Activated CD8-positive, alpha-beta memory T cell treated with anti-CD3 and anti-CD28 coated beads, Interleukin-2, amount 50 U/mL, for 1 hour (primary cell): ENCODE results near the gene RCN1.
"Not testable (repeated sequence)": the region's sequence is repeated elsewhere in the genome, so short reads cannot be mapped to it uniquely, and the experiment has no call there.

ENCODE experiments used
- DNase-seq: peaks from one replicate; pipeline ENCODE4 v3.0.0-alpha.2; 2020; ENCODE audit errors: extremely low read depth

Gene RCN1

GRCh38 chr11:32079553-32079952 lies 11.3 kb upstream of the RCN1 start:
- no peak for DNase-seq

DNA sequence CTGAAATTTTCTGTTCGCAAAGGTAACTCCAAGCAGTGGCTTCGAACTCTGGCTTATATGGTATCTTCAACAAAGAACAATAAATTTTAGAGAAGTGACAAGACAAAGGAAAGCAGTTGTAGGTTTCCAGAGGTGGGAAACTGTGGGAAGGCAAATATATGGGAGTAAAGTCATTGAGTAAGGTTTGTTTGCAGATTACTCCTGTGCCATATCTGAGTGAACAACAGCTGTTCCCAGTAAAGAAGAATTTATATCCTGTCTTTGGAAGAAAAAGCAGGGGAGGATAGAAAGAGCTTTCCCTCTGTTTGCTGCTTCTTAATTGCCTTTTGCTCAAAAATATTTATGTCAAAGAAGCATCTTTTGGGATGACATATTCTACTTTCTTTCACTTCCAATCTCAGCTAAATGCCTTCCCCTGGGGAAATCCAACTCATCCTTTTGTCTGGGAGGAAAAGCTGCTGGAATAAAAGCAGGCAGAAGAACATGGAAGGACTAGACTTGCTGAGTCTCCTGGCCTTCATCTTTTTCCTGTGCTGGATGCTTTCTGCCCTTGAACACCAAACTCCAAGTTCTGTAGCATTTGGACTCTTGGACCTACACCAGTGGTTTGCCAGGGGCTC lies 10.4 kb upstream of the RCN1 start:
- no peak for DNase-seq

DNA sequence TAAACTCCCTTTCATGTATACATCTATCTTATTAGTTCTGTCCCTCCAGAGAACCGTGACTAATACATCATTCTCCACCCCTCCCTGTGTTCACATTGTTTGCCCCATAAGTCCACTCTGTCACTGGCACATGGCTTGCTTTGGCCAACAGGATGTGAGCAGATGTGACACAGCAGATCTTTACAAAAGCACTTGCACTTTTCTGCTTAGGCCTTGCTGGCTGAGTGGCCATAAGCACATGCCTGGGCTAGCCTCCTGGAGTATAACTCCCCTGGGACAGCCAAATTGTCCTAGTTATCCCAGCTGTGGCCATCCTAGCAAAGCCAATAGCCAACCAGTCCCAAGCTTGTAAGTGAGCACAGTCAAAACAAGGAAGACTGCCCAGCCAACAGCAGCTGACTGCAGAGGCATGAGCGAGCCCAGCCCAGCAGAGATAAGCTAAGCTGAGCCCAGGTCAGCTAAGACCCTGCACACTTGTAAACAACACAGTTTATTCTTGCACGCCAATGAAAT lies 9.7 kb upstream of the RCN1 start:
- no peak for DNase-seq

GRCh38 chr11:32081901-32082300 lies 9.0 kb upstream of the RCN1 start:
- DNase-seq: no peak

GRCh38 chr11:32082346-32082986 lies 8.4 kb upstream of the RCN1 start:
- no peak for DNase-seq

GRCh38 chr11:32087597-32087996 lies 3.3 kb upstream of the RCN1 start:
- DNase-seq: no peak

DNA sequence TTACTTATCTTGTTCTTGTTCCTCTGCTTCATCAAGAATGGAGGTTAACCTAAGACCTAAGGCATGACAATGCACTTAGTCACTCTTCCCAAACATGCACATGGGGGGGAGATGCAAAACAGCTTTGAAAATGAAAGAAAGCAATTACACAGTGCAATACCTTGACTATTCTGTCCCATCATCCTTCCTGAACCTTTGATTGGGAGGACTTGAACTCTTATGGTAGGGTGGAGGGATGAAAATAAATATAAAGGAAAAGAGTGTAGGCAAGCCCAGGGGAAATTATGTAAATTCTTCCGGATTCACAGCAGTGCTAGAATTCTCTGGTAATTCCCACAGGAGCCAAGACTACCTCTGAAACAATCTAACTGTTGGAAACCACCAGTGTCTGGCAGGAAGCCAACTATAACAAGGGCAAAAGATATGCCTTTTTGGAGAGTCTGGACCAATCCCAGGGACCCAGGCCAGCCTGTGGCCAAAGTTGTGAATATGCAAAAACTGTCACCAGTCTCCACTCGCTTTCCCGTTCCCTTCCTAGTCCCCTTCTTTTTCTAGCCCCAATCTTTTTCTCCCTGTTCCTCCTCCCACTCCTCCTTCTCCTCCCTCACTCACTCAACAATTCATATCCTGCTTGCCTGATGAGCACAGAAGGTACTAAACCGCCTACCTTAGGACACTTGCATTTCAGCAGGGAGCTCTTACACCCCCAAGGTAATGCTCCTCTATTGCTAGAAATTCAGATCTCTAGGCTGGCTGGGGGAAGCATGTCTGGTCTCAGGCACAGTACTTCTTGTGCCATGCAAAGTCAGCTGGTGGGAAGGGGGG lies 2.5 kb upstream of the RCN1 start:
- DNase-seq: no peak

DNA sequence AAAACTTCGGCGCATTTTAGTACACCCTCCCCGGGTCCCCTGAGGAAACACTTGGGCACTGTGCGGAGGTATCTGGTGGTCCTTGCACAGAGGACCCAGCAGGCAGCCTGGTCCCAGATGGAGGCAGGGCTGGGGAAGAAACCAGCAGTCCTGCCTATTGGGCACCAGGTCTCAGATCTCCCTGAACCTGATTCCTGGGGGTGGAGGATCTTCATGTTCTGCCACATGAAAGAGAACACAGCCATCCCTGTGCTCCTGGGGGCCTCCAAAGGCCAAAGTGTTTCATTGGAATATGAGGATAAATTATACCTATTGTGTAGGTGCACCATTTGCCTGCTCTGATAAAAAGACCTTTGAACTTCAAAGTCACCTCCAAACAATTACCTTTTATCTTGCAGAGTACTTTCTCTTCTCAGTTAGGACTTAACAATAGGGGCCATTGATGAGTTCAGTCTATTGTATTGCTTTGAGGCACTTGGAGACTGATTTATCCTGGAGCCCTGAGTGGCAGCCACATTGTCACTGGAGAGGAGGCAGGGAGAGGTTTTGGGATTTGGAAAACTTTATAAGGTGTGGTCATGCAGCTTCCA lies 1.8 kb downstream of the RCN1 start:
- no peak for DNase-seq

DNA sequence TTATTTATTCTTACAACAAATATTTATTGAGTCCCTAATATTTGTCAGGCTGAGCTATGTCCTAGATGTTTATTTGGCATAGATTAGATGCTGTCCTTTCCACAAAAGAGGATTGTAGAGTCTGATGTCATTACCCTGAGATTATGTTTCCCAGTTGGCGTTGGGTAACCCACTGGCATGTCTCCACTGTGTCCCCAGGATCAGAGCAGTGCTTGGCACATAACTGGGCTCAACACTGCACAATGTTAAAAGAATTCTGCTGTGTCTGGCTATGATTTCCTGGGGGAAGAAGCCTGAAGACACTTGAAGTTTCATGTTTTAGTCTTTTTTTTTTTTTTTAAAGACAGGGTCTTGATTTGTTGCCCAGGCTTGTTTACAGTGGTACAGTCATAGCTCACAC lies 4.0 kb downstream of the RCN1 start:
- no peak for DNase-seq

DNA sequence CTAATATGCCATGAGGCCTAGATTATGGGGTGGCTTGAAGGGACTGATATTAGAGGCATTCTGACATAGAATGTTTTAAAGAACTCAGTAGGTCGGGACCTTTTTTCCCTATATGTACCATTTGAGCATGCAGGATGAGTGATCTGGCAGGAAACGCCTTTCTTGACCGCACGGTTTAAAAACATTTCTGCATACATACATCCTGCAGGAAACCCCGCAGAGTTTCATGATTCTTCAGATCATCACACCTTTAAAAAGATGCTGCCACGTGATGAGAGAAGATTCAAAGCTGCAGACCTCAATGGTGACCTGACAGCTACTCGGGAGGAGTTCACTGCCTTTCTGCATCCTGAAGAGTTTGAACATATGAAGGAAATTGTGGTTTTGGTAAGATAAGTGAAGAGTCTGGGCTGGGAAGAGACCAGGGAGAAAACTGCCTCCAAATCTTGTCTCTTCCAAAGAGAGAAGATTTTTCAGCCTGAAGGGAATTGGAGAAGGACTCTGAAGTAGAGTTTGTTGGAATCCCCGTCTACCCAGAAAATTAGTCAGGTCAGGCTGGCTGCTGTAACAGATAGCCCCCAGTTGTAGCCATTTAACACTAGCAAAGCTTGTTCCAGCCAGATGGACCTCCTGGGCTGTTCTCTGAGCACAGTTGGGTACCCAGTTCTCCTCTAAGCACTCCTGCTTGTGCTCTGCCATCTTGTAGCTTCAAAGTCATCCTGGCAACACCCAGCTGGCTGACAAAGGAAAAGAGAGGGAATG lies 7.4 kb downstream of the RCN1 start:
- DNase-seq: no peak

GRCh38 chr11:32099516-32099915 lies 8.6 kb downstream of the RCN1 start:
- no peak for DNase-seq

DNA sequence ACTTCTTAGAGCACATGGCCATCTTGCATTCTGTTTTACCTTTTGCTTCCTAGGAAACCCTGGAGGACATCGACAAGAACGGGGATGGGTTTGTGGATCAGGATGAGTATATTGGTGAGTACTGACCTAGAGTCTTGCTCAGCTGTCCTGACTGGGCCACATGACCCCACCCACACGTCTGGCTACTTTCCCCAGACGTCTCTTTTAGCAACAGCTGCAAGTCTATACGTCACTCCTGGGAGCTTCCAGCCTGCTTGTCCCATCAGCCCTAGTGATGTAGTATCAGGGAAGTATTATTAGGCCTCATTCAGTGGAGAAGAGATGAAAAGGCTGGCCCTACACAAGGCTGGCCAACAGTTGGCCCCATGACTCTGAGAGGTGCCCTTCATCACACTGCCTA lies 9.6 kb downstream of the RCN1 start:
- DNase-seq: no peak

DNA sequence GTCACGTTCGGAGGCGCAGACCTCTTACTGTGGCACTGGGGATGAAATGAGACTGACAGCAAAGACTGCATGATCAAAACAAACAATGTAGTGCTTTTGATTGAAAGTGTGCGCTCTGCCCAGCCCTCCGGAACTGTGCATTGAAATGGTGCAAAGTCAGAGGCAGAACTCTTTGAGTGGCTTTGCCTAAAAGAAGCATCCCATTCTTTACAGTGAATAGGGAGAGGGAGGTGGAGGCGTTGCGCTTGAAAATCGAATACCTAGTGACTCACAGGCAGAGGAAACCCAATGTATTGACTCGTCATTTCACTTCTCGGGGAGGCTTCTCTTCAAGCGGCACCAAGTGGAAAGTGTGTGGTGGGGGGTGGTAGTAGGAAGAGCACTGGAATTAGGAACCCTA lies 10.9 kb downstream of the RCN1 start:
- no peak for DNase-seq

DNA sequence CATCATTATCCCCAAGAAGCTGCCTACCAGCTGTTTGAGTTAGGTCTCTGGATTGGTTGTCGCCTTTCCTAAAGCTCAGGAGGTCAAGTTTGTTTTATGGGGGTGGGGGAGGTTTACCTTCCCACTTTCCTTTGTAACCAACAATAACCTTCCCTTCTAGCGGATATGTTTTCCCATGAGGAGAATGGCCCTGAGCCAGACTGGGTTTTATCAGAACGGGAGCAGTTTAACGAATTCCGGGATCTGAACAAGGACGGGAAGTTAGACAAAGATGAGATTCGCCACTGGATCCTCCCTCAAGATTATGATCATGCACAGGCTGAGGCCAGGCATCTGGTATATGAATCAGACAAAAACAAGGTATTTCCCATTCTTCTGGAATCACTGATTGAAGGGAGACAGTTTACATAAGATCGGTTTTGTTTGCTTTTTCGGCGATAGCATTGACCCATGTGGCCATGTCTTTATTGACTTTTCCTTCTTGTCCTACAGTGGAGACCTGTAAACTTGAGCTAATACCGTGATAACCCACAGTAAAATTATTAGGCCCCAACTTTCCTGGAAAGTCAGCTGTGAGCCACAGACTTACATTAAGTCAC lies 12.3 kb downstream of the RCN1 start:
- not testable (repeated sequence) for DNase-seq

DNA sequence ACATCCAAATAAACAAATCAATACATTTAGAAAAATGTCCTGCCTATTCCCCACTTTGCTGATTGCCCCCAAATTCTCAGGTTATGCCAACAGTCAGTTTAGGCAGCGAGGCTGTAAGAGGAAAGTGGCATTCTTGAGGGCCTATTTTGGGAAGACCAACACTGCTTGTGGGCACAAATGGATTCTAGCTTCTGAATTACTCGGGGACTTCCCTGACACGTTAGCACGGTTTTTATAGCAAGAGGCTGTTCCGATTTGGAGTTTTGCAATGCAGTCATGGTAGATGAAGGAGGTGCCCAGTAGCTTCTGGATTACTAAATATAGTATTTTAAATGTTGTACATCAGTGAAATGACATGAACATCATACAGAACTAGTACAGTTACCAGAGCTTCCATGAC lies 13.1 kb downstream of the RCN1 start:
- DNase-seq: no peak

DNA sequence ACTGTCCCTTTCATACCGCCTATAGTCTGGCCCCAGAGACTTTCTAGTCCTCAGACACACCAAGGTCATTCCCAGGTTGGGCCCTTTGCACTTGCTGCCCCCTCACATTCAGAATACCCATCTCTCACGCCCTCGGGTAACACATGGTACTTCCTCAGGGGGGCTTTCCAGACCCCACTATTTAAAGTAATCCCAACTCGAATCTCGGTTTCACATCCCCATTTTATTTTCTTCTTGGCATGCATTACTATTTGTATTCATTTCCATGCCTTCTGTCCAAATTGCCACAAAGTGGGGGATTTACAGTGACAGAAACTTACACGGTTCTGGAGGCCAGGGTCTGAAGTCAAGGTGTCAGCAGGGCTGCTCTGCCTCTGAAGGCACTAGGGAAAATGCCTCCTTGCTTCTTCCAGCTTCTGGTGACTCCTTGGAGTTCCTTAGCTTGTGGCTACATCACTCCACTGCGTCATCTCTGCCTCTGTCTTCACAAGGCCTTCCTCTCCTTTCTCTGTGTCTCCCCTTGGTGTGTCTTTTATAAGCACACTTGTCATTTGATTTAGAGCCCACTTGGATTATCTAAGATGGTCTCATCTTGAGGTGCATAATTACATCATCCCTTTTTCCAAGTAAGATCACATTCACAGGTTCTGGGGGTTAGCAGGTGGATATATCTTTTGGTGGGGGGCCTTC lies 15.1 kb downstream of the RCN1 start:
- DNase-seq: no peak

DNA sequence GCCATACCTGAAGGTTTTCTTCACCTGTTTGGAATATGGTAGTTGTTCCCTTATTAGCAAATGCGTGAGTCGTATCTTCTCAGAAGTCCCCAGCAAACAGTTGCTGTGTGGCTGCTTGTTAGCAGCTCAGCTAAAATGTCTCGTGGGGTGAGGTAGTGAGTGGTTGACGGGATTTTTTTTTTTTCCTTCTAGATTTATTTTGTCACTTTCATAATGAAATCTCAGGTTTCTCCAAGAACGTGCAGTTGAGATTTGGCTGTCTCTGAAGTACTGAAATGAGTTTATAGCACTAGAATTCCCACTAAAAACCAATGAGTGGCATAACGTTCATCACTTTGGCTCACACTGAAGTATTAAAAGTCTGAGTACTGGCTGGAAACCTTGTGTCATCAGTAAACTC lies 16.8 kb downstream of the RCN1 start:
- no peak for DNase-seq

GRCh38 chr11:32108576-32108975 lies 17.7 kb downstream of the RCN1 start:
- no peak for DNase-seq

DNA sequence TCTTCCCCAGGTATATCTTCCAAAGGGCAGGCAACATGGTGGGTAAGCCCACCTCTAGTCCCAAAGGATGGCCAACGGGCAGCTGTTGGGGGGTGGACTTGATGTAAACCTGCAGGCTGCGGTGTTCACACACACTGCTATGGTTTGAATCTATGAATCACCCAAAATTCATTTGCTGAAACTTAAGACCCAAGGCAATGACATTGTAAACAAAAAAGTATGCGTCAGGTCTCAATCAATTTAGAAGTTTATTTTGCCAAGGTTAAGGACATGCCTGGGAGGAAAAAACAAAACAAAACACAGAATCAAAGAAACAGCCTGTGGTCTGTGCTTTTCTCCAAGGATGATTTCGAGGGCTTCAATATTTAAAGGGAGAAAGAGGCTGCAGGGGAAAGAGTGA lies 18.3 kb downstream of the RCN1 start:
- DNase-seq: no peak

- DNase-seq: no peak
Observed at GRCh38 chr11:32109592-32109991, 18.7 kb downstream of the RCN1 start.

DNA sequence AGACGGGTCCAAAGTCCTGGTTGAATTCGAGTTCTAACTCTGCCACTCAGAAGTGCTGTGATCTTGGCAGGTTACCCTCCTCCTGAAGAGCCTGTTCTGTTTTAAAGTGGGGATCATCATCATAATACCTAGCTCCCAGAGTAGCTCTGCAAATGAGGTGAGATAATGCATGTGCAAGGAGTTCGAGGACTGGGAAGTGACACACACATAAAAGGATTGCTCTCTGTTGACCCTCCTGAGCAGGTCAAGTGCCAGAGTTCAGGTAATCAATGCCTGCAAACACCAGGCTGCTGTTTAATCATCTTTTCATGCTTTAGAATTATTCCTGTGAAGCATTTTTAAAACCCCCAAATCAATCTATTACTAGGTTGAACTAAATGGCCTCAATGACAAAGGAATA lies 19.9 kb downstream of the RCN1 start:
- no peak for DNase-seq
